BLaER1 (cell line): Measurements from ENCODE around the gene WDR77.

ENCODE experiments used
- H3K27ac ChIP-seq: shearing (Covaris generic); formaldehyde crosslinking; 2 replicates; pipeline ENCODE4 v1.8.1; 2022
- H3K27me3 ChIP-seq: shearing (Covaris generic); formaldehyde crosslinking; 2 replicates; pipeline ENCODE4 v1.8.1; 2022
- H3K36me3 ChIP-seq: shearing (Covaris generic); formaldehyde crosslinking; 2 replicates; pipeline ENCODE4 v1.8.1; 2022
- H3K4me1 ChIP-seq: shearing (Covaris generic); formaldehyde crosslinking; 2 replicates; pipeline ENCODE4 v1.8.1; 2022
- H3K4me2 ChIP-seq: shearing (Covaris generic); formaldehyde crosslinking; 2 replicates; pipeline ENCODE4 v1.8.1; 2022
- H3K4me3 ChIP-seq: shearing (Covaris generic); formaldehyde crosslinking; 2 replicates; pipeline ENCODE4 v1.8.1; 2022
- H3K9ac ChIP-seq: shearing (Covaris generic); formaldehyde crosslinking; 2 replicates; pipeline ENCODE4 v1.8.1; 2022
- H3K9me3 ChIP-seq: shearing (Covaris generic); formaldehyde crosslinking; 2 replicates; pipeline ENCODE4 v1.8.1; 2022
- H4K20me1 ChIP-seq: shearing (Covaris generic); formaldehyde crosslinking; 2 replicates; pipeline ENCODE4 v1.8.1; 2022
- Cebpa-rat ChIP-seq: shearing (Covaris generic); IDR thresholded peaks from 2 replicates; pipeline ENCODE4 v1.8.1; 2022

The WDR77 gene

GRCh38 chr1:111483876-111484275 is 34.8 kb upstream of the WDR77 start:
- no peak overlapping the region for H3K27ac ChIP-seq
- no peaks in the 10 kb centered on the region for H3K36me3 ChIP-seq
- no peaks in the 10 kb centered on the region for H3K27me3 ChIP-seq

GRCh38 chr1:111483166-111483565 is 34.1 kb upstream of the WDR77 start:
- Histone ChIP-seq H3K27ac (no peak overlapping the region), H3K27me3 (no peaks in the 10 kb centered on the region), H3K4me1 (peaks cover 8% of the 10 kb centered on the region), H3K9me3 (no peaks in the 10 kb centered on the region), H3K4me2 (no peak overlapping the region), H3K4me3 (no peak overlapping the region), H3K36me3 (no peaks in the 10 kb centered on the region), H3K9ac (no peak overlapping the region), H4K20me1 (no peaks in the 10 kb centered on the region)
- no peak for TF ChIP-seq Cebpa-rat

More at GRCh38 chr1:111483876-111484275, 34.8 kb upstream of the WDR77 start:
- H3K9me3 ChIP-seq = no peaks in the 10 kb centered on the region
- H3K4me2 ChIP-seq = no peak overlapping the region
- no peak overlapping the region for H3K4me3 ChIP-seq
- 0 out of 2 replicates have a peak, but pooled peaks cover 6% of the 10 kb centered on the region for H3K4me1 ChIP-seq
- no peaks in the 10 kb centered on the region for H4K20me1 ChIP-seq
- H3K9ac ChIP-seq = no peak overlapping the region
- TF ChIP-seq Cebpa-rat = no peak

GRCh38 chr1:111481387-111482221 is 32.5 kb upstream of the WDR77 start:
- Histone ChIP-seq H3K36me3 (no peaks in the 10 kb centered on the region), H3K27ac (no peak overlapping the region), H4K20me1 (no peaks in the 10 kb centered on the region), H3K4me1 (peaks cover 24% of the 10 kb centered on the region), H3K9me3 (no peaks in the 10 kb centered on the region), H3K27me3 (no peaks in the 10 kb centered on the region), H3K4me3 (no peak overlapping the region), H3K9ac (no peak overlapping the region), H3K4me2 (no peak overlapping the region)
- TF ChIP-seq Cebpa-rat = no peak

GRCh38 chr1:111480674-111481073 is 31.6 kb upstream of the WDR77 start:
- no peak for TF ChIP-seq Cebpa-rat
- no peak overlapping the region for H3K4me3 ChIP-seq
- H3K36me3 ChIP-seq = no peaks in the 10 kb centered on the region
- H3K27ac ChIP-seq = no peak overlapping the region
- H3K4me1 ChIP-seq = peaks cover 33% of the 10 kb centered on the region
- no peaks in the 10 kb centered on the region for H3K9me3 ChIP-seq
- H3K27me3 ChIP-seq = no peaks in the 10 kb centered on the region
- peak overlapping the region; percentile 5; the same call in 1 of the 2 replicates for H3K9ac ChIP-seq
- H4K20me1 ChIP-seq = no peaks in the 10 kb centered on the region
- no peak overlapping the region for H3K4me2 ChIP-seq

- H3K9ac ChIP-seq = peak overlapping the region; percentile 31
- H3K4me2 ChIP-seq = peak overlapping the region; percentile 80
- peak overlapping the region; percentile 75 for H3K27ac ChIP-seq
- H3K4me1 ChIP-seq = peaks cover 53% of the 10 kb centered on the region
- no peaks in the 10 kb centered on the region for H4K20me1 ChIP-seq
- no peaks in the 10 kb centered on the region for H3K27me3 ChIP-seq
- H3K36me3 ChIP-seq = no peaks in the 10 kb centered on the region; the same call in 1 of the 2 replicates
- TF ChIP-seq Cebpa-rat = no peak
- peak overlapping the region; percentile 15; the same call in 1 of the 2 replicates for H3K4me3 ChIP-seq
- H3K9me3 ChIP-seq = no peaks in the 10 kb centered on the region
These were observed 27.8 kb upstream of the WDR77 start for GRCh38 chr1:111476761-111477309.

GRCh38 chr1:111476214-111476613 is 27.2 kb upstream of the WDR77 start:
- H3K4me1 ChIP-seq = peaks cover 56% of the 10 kb centered on the region
- H3K27ac ChIP-seq = peak overlapping the region; percentile 75
- no peak for TF ChIP-seq Cebpa-rat

GRCh38 chr1:111475701-111476100 is 26.6 kb upstream of the WDR77 start:
- H4K20me1 ChIP-seq = no peaks in the 10 kb centered on the region
- H3K27ac ChIP-seq = peak overlapping the region; percentile 75
- H3K36me3 ChIP-seq = no peaks in the 10 kb centered on the region; the same call in 1 of the 2 replicates
- peak overlapping the region; percentile 80 for H3K4me2 ChIP-seq
- H3K4me1 ChIP-seq = peaks cover 60% of the 10 kb centered on the region
- no peak overlapping the region for H3K9ac ChIP-seq
- H3K9me3 ChIP-seq = no peaks in the 10 kb centered on the region
- H3K27me3 ChIP-seq = no peaks in the 10 kb centered on the region
- TF ChIP-seq Cebpa-rat = no peak
- no peak overlapping the region for H3K4me3 ChIP-seq

More at GRCh38 chr1:111476214-111476613, 27.2 kb upstream of the WDR77 start:
- Histone ChIP-seq H3K9me3 (no peaks in the 10 kb centered on the region), H3K4me3 (peak overlapping the region; percentile 15; the same call in 1 of the 2 replicates), H3K9ac (peak overlapping the region; percentile 31), H3K27me3 (no peaks in the 10 kb centered on the region), H3K4me2 (peak overlapping the region; percentile 80), H4K20me1 (no peaks in the 10 kb centered on the region), H3K36me3 (no peaks in the 10 kb centered on the region; the same call in 1 of the 2 replicates)

- TF ChIP-seq Cebpa-rat = no peak
- peaks cover 9% of the 10 kb centered on the region for H3K36me3 ChIP-seq
- H4K20me1 ChIP-seq = no peaks in the 10 kb centered on the region
- no peak overlapping the region for H3K4me3 ChIP-seq
- H3K9me3 ChIP-seq = no peaks in the 10 kb centered on the region
- no peak overlapping the region for H3K27ac ChIP-seq
- peak overlapping the region; percentile 62 for H3K4me2 ChIP-seq
- H3K9ac ChIP-seq = 0 out of 2 replicates have a peak overlapping the region, but pooled peaks have one; percentile 30
- H3K4me1 ChIP-seq = peaks cover 63% of the 10 kb centered on the region
- no peaks in the 10 kb centered on the region for H3K27me3 ChIP-seq
These were observed 25.5 kb upstream of the WDR77 start for GRCh38 chr1:111474521-111474920.

- Histone ChIP-seq H4K20me1 (no peaks in the 10 kb centered on the region), H3K27ac (peak overlapping the region; percentile 36), H3K4me3 (no peak overlapping the region), H3K27me3 (no peaks in the 10 kb centered on the region), H3K36me3 (peaks cover 13% of the 10 kb centered on the region), H3K9ac (peak overlapping the region; percentile 30; the same call in 1 of the 2 replicates), H3K4me2 (peak overlapping the region; percentile 62), H3K9me3 (no peaks in the 10 kb centered on the region), H3K4me1 (peaks cover 63% of the 10 kb centered on the region)
- no peak for TF ChIP-seq Cebpa-rat
These were observed 25.1 kb upstream of the WDR77 start for GRCh38 chr1:111474106-111474505.

GRCh38 chr1:111471538-111471937 is 22.5 kb upstream of the WDR77 start:
- H3K4me3 ChIP-seq = no peak overlapping the region
- H3K4me1 ChIP-seq = peaks cover 45% of the 10 kb centered on the region
- H3K27me3 ChIP-seq = no peaks in the 10 kb centered on the region
- peaks cover 34% of the 10 kb centered on the region for H3K36me3 ChIP-seq
- peak overlapping the region; percentile 16; the same call in 1 of the 2 replicates for H3K9ac ChIP-seq
- no peaks in the 10 kb centered on the region for H3K9me3 ChIP-seq
- peak overlapping the region; percentile 75 for H3K4me2 ChIP-seq
- H3K27ac ChIP-seq = peak overlapping the region; percentile 55
- TF ChIP-seq Cebpa-rat = no peak
- no peaks in the 10 kb centered on the region for H4K20me1 ChIP-seq
